H1 (cell line): ENCODE data around the gene MBIP. TPM values are rescaled to one million over a fixed set of nuclear protein-coding genes. Genes with fewer than 3 reads are reported as not detected.

Source experiments
- CTCF ChIA-PET: fragments of 300-600 bp; sonication (Branson Sonifier 250); formaldehyde crosslinking; loops from one replicate; lab custom pipeline; 2021; ENCODE audit not compliant: partially characterized antibody; lab: Charles Lee
- POLR2A ChIA-PET: fragments of 300-600 bp; sonication (Branson Sonifier 250); formaldehyde crosslinking; loops from one replicate; lab custom pipeline; 2021; ENCODE audit warnings: inconsistent platforms; ENCODE audit not compliant: partially characterized antibody; lab: Charles Lee
- DNase-seq, 2 experiments: peaks; one replicate each; pipeline versions ENCODE4 v3.0.0 to v3.0.0-alpha.2; 2010 to 2022; ENCODE audit warnings: low spot score in 2 of 2, low read depth in 1 of 2, mixed read lengths in 1 of 2
- FAIRE-seq: peaks from 2 replicates; lab custom pipeline; 2011; peaks lifted over from hg19 to GRCh38; lab: Jason Lieb, UNC
- H2AFZ ChIP-seq: 2 replicates; pipeline ENCODE4 v1.8.1; 2012; ENCODE audit warnings: low read length, inconsistent platforms
- H2AK5ac ChIP-seq: 2 replicates; pipeline ENCODE4 v1.6.1; 2013; ENCODE audit warnings: low read depth, low read length
- H2BK120ac ChIP-seq: replicated peaks from 2 replicates; pipeline ENCODE3; 2013; ENCODE audit warnings: low read depth, low read length, inconsistent platforms
- H2BK12ac ChIP-seq: 2 replicates; pipeline ENCODE4 v1.6.1; 2013; ENCODE audit warnings: low read depth, low read length
- H2BK15ac ChIP-seq: 2 replicates; pipeline ENCODE4 v1.6.1; 2013; ENCODE audit warnings: low read length
- H2BK20ac ChIP-seq: 2 replicates; pipeline ENCODE4 v1.6.1; 2013; ENCODE audit warnings: low read length
- H2BK5ac ChIP-seq: 2 replicates; pipeline ENCODE4 v1.6.1; 2013; ENCODE audit warnings: low read depth, low read length
- H3K14ac ChIP-seq: 2 replicates; pipeline ENCODE4 v1.6.1; 2013; ENCODE audit warnings: inconsistent platforms; ENCODE audit not compliant: insufficient read length
- H3K18ac ChIP-seq: 2 replicates; pipeline ENCODE4 v1.6.1; 2013; ENCODE audit warnings: low read length; ENCODE audit errors: extremely low read depth
- H3K23ac ChIP-seq: 2 replicates; pipeline ENCODE4 v1.6.1; 2013; ENCODE audit warnings: inconsistent platforms; ENCODE audit not compliant: insufficient read length
- H3K23me2 ChIP-seq: 2 replicates; pipeline ENCODE4 v1.6.1; 2013; ENCODE audit warnings: low read depth, low read length
- H3K27ac ChIP-seq: 2 replicates; pipeline ENCODE4 v1.6.1; 2011; ENCODE audit warnings: low read depth, low read length, inconsistent platforms
- H3K27me3 ChIP-seq, 4 experiments: replicated peaks in 1 of 4; 1 replicate in 1 of 4; 2 replicates in 3 of 4; pipeline versions ENCODE4 v1.6.1 to v1.8.1; 2011 to 2013; ENCODE audit warnings: low read length in 3 of 4, mild to moderate bottlenecking in 3 of 4, inconsistent platforms in 2 of 4, mixed read lengths in 2 of 4, moderate library complexity in 1 of 4; ENCODE audit not compliant: control insufficient read depth in 3 of 4, insufficient read depth in 3 of 4; ENCODE audit errors: extremely low read depth in 1 of 4
- H3K36me3 ChIP-seq, 4 experiments: 2 replicates each; pipeline versions ENCODE4 v1.6.1 to v1.8.1; 2011 to 2013; ENCODE audit warnings: mild to moderate bottlenecking in 4 of 4, low read length in 3 of 4, moderate library complexity in 2 of 4, control low read depth in 1 of 4, inconsistent platforms in 1 of 4; ENCODE audit not compliant: insufficient read depth in 4 of 4, control insufficient read depth in 2 of 4
- H3K4ac ChIP-seq: replicated peaks from 2 replicates; pipeline ENCODE3; 2013; ENCODE audit warnings: low read length, low read depth, mixed read lengths, inconsistent platforms; ENCODE audit not compliant: insufficient read length
- H3K4me1 ChIP-seq, 4 experiments: replicated peaks in 1 of 4; 1 replicate in 1 of 4; 2 replicates in 3 of 4; pipeline versions ENCODE4 v1.6.1 to v1.8.1; 2011 to 2013; ENCODE audit warnings: low read length in 3 of 4, inconsistent platforms in 2 of 4, mixed read lengths in 1 of 4; ENCODE audit not compliant: insufficient read depth in 4 of 4, control insufficient read depth in 3 of 4
- H3K4me2 ChIP-seq, 2 experiments: 2 replicates each; pipeline versions ENCODE4 v1.6.1 to v1.8.1; 2011 to 2013; ENCODE audit warnings: low read depth in 2 of 2, low read length in 2 of 2, control low read depth in 1 of 2, inconsistent platforms in 1 of 2, mild to moderate bottlenecking in 1 of 2; ENCODE audit not compliant: insufficient read depth in 1 of 2
- H3K4me3 ChIP-seq, 4 experiments: fragments of 200-600, 300-600 bp in 1 of 4; sonication (generic), shearing (Covaris generic), sonication (Bioruptor Twin) in 1 of 4; 2 replicates each; pipeline versions ENCODE4 v1.5.1 to v1.8.1; 2011 to 2016; ENCODE audit warnings: low read length in 4 of 4, low read depth in 3 of 4, control low read depth in 2 of 4, inconsistent platforms in 2 of 4, mild to moderate bottlenecking in 2 of 4, mixed read lengths in 1 of 4, moderate library complexity in 1 of 4; ENCODE audit not compliant: insufficient read depth in 2 of 4; ENCODE audit errors: extremely low read depth in 1 of 4
- H3K56ac ChIP-seq: replicated peaks from 2 replicates; pipeline ENCODE3; 2013; ENCODE audit warnings: low read depth, mild to moderate bottlenecking, mixed read lengths, low read length, inconsistent platforms; ENCODE audit not compliant: insufficient read length
- H3K79me1 ChIP-seq: 2 replicates; pipeline ENCODE4 v1.6.1; 2013; ENCODE audit warnings: low read depth, low read length, control low read depth
- H3K79me2 ChIP-seq, 2 experiments: 2 replicates each; pipeline versions ENCODE4 v1.6.1 to v1.8.1; 2012 to 2013; ENCODE audit warnings: low read length in 2 of 2, mild to moderate bottlenecking in 2 of 2, inconsistent platforms in 1 of 2; ENCODE audit not compliant: insufficient read depth in 2 of 2, control insufficient read depth in 1 of 2
- H3K9ac ChIP-seq, 4 experiments: replicated peaks in 1 of 4; 1 replicate in 1 of 4; 2 replicates in 3 of 4; pipeline versions ENCODE4 v1.6.1 to v1.8.1; 2011 to 2013; ENCODE audit warnings: low read depth in 3 of 4, low read length in 3 of 4, control low read depth in 2 of 4, mild to moderate bottlenecking in 2 of 4, moderate library complexity in 2 of 4, inconsistent platforms in 1 of 4; ENCODE audit errors: extremely low read depth in 1 of 4
- H3K9me3 ChIP-seq, 2 experiments: 2 replicates each; pipeline versions ENCODE4 v1.6.1 to v1.8.1; 2012 to 2013; ENCODE audit warnings: mild to moderate bottlenecking in 2 of 2, moderate library complexity in 2 of 2, control low read depth in 1 of 2, inconsistent platforms in 1 of 2, low read depth in 1 of 2, low read length in 1 of 2, mixed read lengths in 1 of 2; ENCODE audit not compliant: insufficient read depth in 2 of 2
- H4K20me1 ChIP-seq, 2 experiments: replicated peaks in 1 of 2; 2 replicates each; pipeline versions ENCODE3 to v1.8.1; 2011 to 2013; ENCODE audit warnings: inconsistent platforms in 2 of 2, low read length in 2 of 2, mild to moderate bottlenecking in 1 of 2; ENCODE audit not compliant: insufficient read depth in 2 of 2, control insufficient read depth in 1 of 2
- H4K5ac ChIP-seq: 2 replicates; pipeline ENCODE4 v1.6.1; 2013; ENCODE audit warnings: low read length, low read depth, mixed read lengths, inconsistent platforms; ENCODE audit not compliant: insufficient read length
- H4K8ac ChIP-seq: 2 replicates; pipeline ENCODE4 v1.8.0; 2013; ENCODE audit warnings: mild to moderate bottlenecking, moderate library complexity, low read length, inconsistent platforms; ENCODE audit not compliant: insufficient read depth; ENCODE audit errors: extremely low read depth
- H4K91ac ChIP-seq: replicated peaks from 2 replicates; pipeline ENCODE3; 2013; ENCODE audit warnings: low read length, mixed read lengths, inconsistent platforms; ENCODE audit not compliant: insufficient read length
- ASH2L ChIP-seq: fragments of 200-600, 300-600 bp; sonication (generic); IDR thresholded peaks from one replicate; pipeline ENCODE4 v1.7.1; 2017; ENCODE audit warnings: low read length
- ATF3 ChIP-seq: IDR thresholded peaks from 2 replicates; pipeline ENCODE4 v1.6.1; 2011; ENCODE audit warnings: low read depth, mild to moderate bottlenecking, low read length; ENCODE audit not compliant: insufficient read depth
- BACH1 ChIP-seq: IDR thresholded peaks from 2 replicates; pipeline ENCODE4 v1.6.1; 2012; ENCODE audit warnings: low read length, improper control_type of control experiment
- BRCA1 ChIP-seq: IDR thresholded peaks from 2 replicates; pipeline ENCODE4 v1.6.1; 2012; ENCODE audit warnings: low read depth, low read length, improper control_type of control experiment
- CHD1 ChIP-seq: IDR thresholded peaks from 2 replicates; pipeline ENCODE4 v1.6.1; 2012; ENCODE audit warnings: low read depth, low read length, improper control_type of control experiment
- GABPA ChIP-seq: IDR thresholded peaks from 2 replicates; pipeline ENCODE4 v1.6.1; 2011; ENCODE audit warnings: mild to moderate bottlenecking, low read length, moderate library complexity, borderline replicate concordance; ENCODE audit not compliant: insufficient read depth
- HDAC2 ChIP-seq, 2 experiments: fragments of 300-600 bp in 1 of 2; sonication (generic) in 1 of 2; IDR thresholded peaks; 2 replicates each; pipeline ENCODE4 v1.6.1; 2011 to 2012; ENCODE audit warnings: low read depth in 2 of 2, low read length in 2 of 2, mild to moderate bottlenecking in 2 of 2, moderate library complexity in 2 of 2, borderline replicate concordance in 1 of 2, inconsistent platforms in 1 of 2
- JUND ChIP-seq: IDR thresholded peaks from 2 replicates; pipeline ENCODE4 v1.6.1; 2011; ENCODE audit warnings: mild to moderate bottlenecking, improper control_type of control experiment, low read length
- NRF1 ChIP-seq: IDR thresholded peaks from 2 replicates; pipeline ENCODE4 v1.6.1; 2011; ENCODE audit warnings: mild to moderate bottlenecking, low read depth, low read length, improper control_type of control experiment
- POU5F1 ChIP-seq: IDR thresholded peaks from 2 replicates; pipeline ENCODE4 v1.6.1; 2011; ENCODE audit warnings: low read depth, mild to moderate bottlenecking, low read length, moderate library complexity
- SIN3A ChIP-seq, 2 experiments: IDR thresholded peaks in 1 of 2; conservative IDR thresholded peaks in 1 of 2; 2 replicates each; pipeline ENCODE4 v1.6.1; 2011 to 2012; ENCODE audit warnings: low read length in 2 of 2, improper control_type of control experiment in 1 of 2, low read depth in 1 of 2, mild to moderate bottlenecking in 1 of 2
- WGBS, 2 experiments: shearing (Covaris generic) in 1 of 2; methylation state at CpG; one replicate each; pipeline versions ENCODE4 v1.1.6 to v1.1.7; 2013 to 2015; ENCODE audit warnings: low lambda C conversion rate in 2 of 2, mixed read lengths in 2 of 2, inconsistent platforms in 1 of 2, low coverage in 1 of 2, missing lambda C conversion rate in 1 of 2; ENCODE audit not compliant: insufficient replicate concordance in 2 of 2, insufficient coverage in 1 of 2, insufficient read length in 1 of 2; ENCODE audit errors: extremely low coverage in 1 of 2, missing lambda C conversion rate in 1 of 2; 5-methylcytosine and 5-hydroxymethylcytosine counted together
- polyA plus RNA-seq, 7 experiments: library from polyadenylated mRNA; depleted of rRNA in 3 of 7; stranded (reverse) in 5 of 7; unstranded in 2 of 7; fragments of >200 nt in 5 of 7; fragments of 200-250 nt in 2 of 7; gene quantifications; 1 replicate in 5 of 7; 2 replicates in 1 of 7; 4 replicates in 1 of 7; pipeline versions ENCODE4 v1.2.1 to v1.2.3, GENCODE V29; 2011 to 2013; ENCODE audit warnings: missing spikeins in 2 of 7, mixed read lengths in 2 of 7
- total RNA-seq: library from RNA; stranded (reverse); fragmentation: NEBNext Ultra II Directional; extraction: Animal tissue kit (Norgen Biotek cat#: 25700); gene quantifications from 2 replicates; pipeline ENCODE4 v1.2.1, GENCODE V29; 2021

The MBIP gene
- total and polyA plus RNA-seq, 2 of the 8 experiments (the other 6 are each of a cell fraction or from before 2014, with no cell fraction given) = 15.0 to 27.4 TPM

DNA sequence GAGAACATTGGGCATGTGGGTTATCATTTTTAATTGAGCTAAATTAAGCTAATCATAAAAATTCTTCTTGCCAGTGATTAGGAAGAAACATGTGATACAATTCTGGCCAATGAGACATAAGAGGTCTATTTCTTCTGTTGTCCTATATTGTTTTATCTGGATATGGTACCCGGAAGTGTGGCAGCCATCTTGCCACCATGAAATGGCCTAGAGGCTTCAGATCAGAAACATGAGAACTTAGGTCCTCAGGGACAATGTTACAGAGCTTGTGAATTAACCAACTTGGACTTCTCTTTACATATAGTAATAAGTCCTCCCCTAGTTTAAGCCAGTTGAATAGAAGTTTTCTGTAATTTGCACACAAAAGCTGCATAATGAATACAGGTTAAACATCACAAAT is 30.5 kb downstream of the MBIP start:
- Histone ChIP-seq H4K20me1 (no peaks in the 10 kb centered on the region), H2BK5ac (no peak overlapping the region), H2BK20ac (no peak overlapping the region), H3K79me2 (no peaks in the 10 kb centered on the region), H3K79me1 (no peaks in the 10 kb centered on the region), H2BK120ac (no peak overlapping the region), H4K5ac (no peak overlapping the region), H2AK5ac (no peak overlapping the region), H3K4me1 (peaks cover 0 to 4% (median 0%) of the 10 kb centered on the region in 4 experiments; a peak in 1 of 7 replicates), H3K14ac (no peak overlapping the region), H3K27me3 (no peaks in the 10 kb centered on the region; a peak in 1 of 7 replicates), H3K4me2 (no peak overlapping the region), H3K56ac (no peak overlapping the region), H3K4ac (no peak overlapping the region), H3K18ac (no peak overlapping the region), H3K23me2 (no peaks in the 10 kb centered on the region), H4K91ac (no peak overlapping the region), H3K27ac (no peak overlapping the region), H3K23ac (no peak overlapping the region), H2BK12ac (no peak overlapping the region), H3K9ac (no peak overlapping the region), H3K4me3 (no peak overlapping the region), H4K8ac (no peak overlapping the region), H3K9me3 (no peaks in the 10 kb centered on the region), H2AFZ (no peak overlapping the region), H3K36me3 (no peaks in the 10 kb centered on the region), H2BK15ac (no peak overlapping the region)
- FAIRE-seq (no peak), DNase-seq (no peak)
- ChIA-PET POLR2A (no interaction called here), CTCF (interaction anchor here (1.1 kb wide), 1 partner anchor 84 kb away, joined by 4 read pairs; no protein-coding TSS in a partner anchor)
- TF ChIP-seq ATF3 (no peak), SIN3A (conservative IDR thresholded peaks at IDR 0.05 in 1 of 2, IDR thresholded peaks at IDR 0.05 in 1 of 2; ENCODE audit: low read depth in 1 of 2, low read length in 2 of 2) (no peak), BACH1 (no peak), GABPA (no peak), NRF1 (no peak), CHD1 (no peak), ASH2L (no peak), POU5F1 (no peak), HDAC2 (IDR thresholded peaks at IDR 0.05; ENCODE audit: borderline replicate concordance in 1 of 2, low read depth in 2 of 2, low read length in 2 of 2) (no peak), BRCA1 (no peak), JUND (no peak)
- WGBS, 2 experiments = 84% methylated on average over 1 of the region's 1 CpG; no CpG with 5 or more reads in 1 of the 2 experiments
